CD4-positive, alpha-beta T cell (primary cell): Measurements from ENCODE around the gene LRFN5. TPM values are rescaled to one million over a fixed set of nuclear protein-coding genes. Genes with fewer than 3 reads are reported as not detected.
A peak's percentile ranks its signal among the peaks of the same experiment; 100 is the strongest.
"Not testable (repeated sequence)": the region's sequence is repeated elsewhere in the genome, so short reads cannot be mapped to it uniquely, and the experiment has no call there.

Experiments used
- ATAC-seq: fragments of 200-7000 bp; cut with Tn5 transposase; one replicate; pipeline ENCODE4 v1.10.0; 2022; ENCODE audit warnings: mild to moderate bottlenecking; ENCODE audit not compliant: poor library complexity
- CTCF ChIA-PET: fragments of 350-600 bp; sonication (Branson Sonifier 250); formaldehyde crosslinking; loops from one replicate; lab custom pipeline; 2021; ENCODE audit warnings: antibody characterized with exemption, inconsistent platforms; lab: Charles Lee
- POLR2A ChIA-PET: fragments of 350-600 bp; sonication (Branson Sonifier 250); formaldehyde crosslinking; loops from one replicate; lab custom pipeline; 2021; ENCODE audit warnings: antibody characterized with exemption, inconsistent platforms; lab: Charles Lee
- DNase-seq, 14 experiments: peaks; one replicate each; pipeline ENCODE4 v3.0.0-alpha.2; 2013 to 2020; ENCODE audit warnings: mixed read lengths in 2 of 14
- H3K27ac ChIP-seq, 2 donors: one replicate each; pipeline versions ENCODE4 v1.5.1 to v1.7.0; 2013; ENCODE audit warnings: low read length in 2 of 2, low read depth in 1 of 2, mild to moderate bottlenecking in 1 of 2
- H3K27me3 ChIP-seq, 2 experiments: 1 replicate in 1 of 2; 2 replicates in 1 of 2; pipeline versions ENCODE4 v1.6.1 to v1.7.0; 2013; ENCODE audit warnings: low read length in 2 of 2, control low read depth in 1 of 2, mild to moderate bottlenecking in 1 of 2, moderate library complexity in 1 of 2; ENCODE audit not compliant: insufficient read depth in 2 of 2, control insufficient read depth in 1 of 2
- H3K36me3 ChIP-seq: one replicate; pipeline ENCODE4 v1.6.1; 2013; ENCODE audit warnings: low read length, control low read depth; ENCODE audit not compliant: insufficient read depth
- H3K4me1 ChIP-seq: one replicate; pipeline ENCODE4 v1.6.1; 2013; ENCODE audit warnings: low read length, control low read depth; ENCODE audit not compliant: insufficient read depth
- H3K4me3 ChIP-seq: one replicate; pipeline ENCODE4 v1.5.1; 2013; ENCODE audit warnings: mild to moderate bottlenecking, low read length, moderate library complexity
- H3K9me3 ChIP-seq, 2 experiments: 1 replicate in 1 of 2; 2 replicates in 1 of 2; pipeline versions ENCODE4 v1.6.1 to v1.7.0; 2013; ENCODE audit warnings: low read length in 2 of 2, mild to moderate bottlenecking in 2 of 2, control low read depth in 1 of 2, moderate library complexity in 1 of 2; ENCODE audit not compliant: control insufficient read depth in 1 of 2, insufficient read depth in 1 of 2
- H3K27ac Mint-ChIP-seq: one replicate; pipeline ENCODE4 v1.8.0; 2020; ENCODE audit warnings: mixed read lengths
- H3K27me3 Mint-ChIP-seq: one replicate; pipeline ENCODE4 v1.8.0; 2021; ENCODE audit warnings: mixed read lengths
- H3K36me3 Mint-ChIP-seq: one replicate; pipeline ENCODE4 v1.8.0; 2021; ENCODE audit warnings: low read depth, mixed read lengths
- H3K4me1 Mint-ChIP-seq: one replicate; pipeline ENCODE4 v1.8.0; 2021; ENCODE audit warnings: low read depth, mixed read lengths
- H3K4me3 Mint-ChIP-seq: one replicate; pipeline ENCODE4 v1.8.0; 2020; ENCODE audit warnings: mild to moderate bottlenecking, mixed read lengths
- H3K9me3 Mint-ChIP-seq: one replicate; pipeline ENCODE4 v1.8.0; 2020; ENCODE audit warnings: mixed read lengths
- intact Hi-C, 2 experiments: fragments of 100-400 bp; cut with DNase I in 1 of 2; cut with micrococcal nuclease in 1 of 2; formaldehyde crosslinking; loops; one replicate each; pipeline versions ENCODE4 v1.15.1 to v1.9.0; 2023 to 2025; cut with DNase I, micrococcal nuclease
- total RNA-seq, 174 experiments: library from RNA in 2 of 174; stranded (reverse) in 2 of 174; gene quantifications; one replicate each; pipeline ENCODE4 v1.2.3 and lab custom pipeline; 2021 to 2026
- TF ChIP-seq, protein P1 (sequence below): fragments of 200-600 bp; IDR thresholded peaks from one replicate; pipeline ENCODE4 v1.8.0; 2022; ENCODE audit warnings: antibody characterized with exemption, mild to moderate bottlenecking

The LRFN5 gene
- total RNA-seq, 2 experiments from 2014 or later = not detected

DNA sequence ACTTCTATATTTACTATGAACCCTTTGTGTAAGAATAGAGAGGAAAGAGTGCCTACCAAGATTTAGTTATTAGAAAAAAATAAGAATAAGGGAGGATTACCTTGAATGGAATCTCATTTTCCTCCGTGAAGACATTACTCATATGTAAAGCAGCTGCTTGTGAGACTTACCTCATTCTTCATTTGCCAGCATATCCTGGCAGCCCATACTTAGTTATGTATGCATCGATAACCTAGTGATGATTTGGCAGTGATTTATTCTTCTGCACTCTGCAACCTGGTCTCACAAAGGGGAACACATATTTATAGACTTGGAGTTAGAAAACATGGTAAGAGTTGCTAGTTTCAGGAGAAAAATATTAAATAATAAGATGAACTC lies 56.8 kb downstream of the LRFN5 start:
- Histone ChIP-seq H3K27ac (no peak overlapping the region), H3K4me1 (no peaks in the 10 kb centered on the region), H3K36me3 (no peaks in the 10 kb centered on the region), H3K9me3 (no peaks in the 10 kb centered on the region), H3K4me3 (no peak overlapping the region), H3K27me3 (no peaks in the 10 kb centered on the region)
- Mint-ChIP-seq H3K36me3 (no peaks in the 10 kb centered on the region), H3K4me3 (no peak overlapping the region), H3K9me3 (peaks cover 1% of the 10 kb centered on the region), H3K27ac (no peak overlapping the region), H3K27me3 (no peaks in the 10 kb centered on the region), H3K4me1 (no peaks in the 10 kb centered on the region)
- ChIA-PET CTCF (no interaction called here), POLR2A (no interaction called here)
- TF ChIP-seq, protein P1, sequence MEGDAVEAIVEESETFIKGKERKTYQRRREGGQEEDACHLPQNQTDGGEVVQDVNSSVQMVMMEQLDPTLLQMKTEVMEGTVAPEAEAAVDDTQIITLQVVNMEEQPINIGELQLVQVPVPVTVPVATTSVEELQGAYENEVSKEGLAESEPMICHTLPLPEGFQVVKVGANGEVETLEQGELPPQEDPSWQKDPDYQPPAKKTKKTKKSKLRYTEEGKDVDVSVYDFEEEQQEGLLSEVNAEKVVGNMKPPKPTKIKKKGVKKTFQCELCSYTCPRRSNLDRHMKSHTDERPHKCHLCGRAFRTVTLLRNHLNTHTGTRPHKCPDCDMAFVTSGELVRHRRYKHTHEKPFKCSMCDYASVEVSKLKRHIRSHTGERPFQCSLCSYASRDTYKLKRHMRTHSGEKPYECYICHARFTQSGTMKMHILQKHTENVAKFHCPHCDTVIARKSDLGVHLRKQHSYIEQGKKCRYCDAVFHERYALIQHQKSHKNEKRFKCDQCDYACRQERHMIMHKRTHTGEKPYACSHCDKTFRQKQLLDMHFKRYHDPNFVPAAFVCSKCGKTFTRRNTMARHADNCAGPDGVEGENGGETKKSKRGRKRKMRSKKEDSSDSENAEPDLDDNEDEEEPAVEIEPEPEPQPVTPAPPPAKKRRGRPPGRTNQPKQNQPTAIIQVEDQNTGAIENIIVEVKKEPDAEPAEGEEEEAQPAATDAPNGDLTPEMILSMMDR = no peak
- no peak for ATAC-seq
- intact Hi-C loops = no loop called here
- DNase-seq = no peak

DNA sequence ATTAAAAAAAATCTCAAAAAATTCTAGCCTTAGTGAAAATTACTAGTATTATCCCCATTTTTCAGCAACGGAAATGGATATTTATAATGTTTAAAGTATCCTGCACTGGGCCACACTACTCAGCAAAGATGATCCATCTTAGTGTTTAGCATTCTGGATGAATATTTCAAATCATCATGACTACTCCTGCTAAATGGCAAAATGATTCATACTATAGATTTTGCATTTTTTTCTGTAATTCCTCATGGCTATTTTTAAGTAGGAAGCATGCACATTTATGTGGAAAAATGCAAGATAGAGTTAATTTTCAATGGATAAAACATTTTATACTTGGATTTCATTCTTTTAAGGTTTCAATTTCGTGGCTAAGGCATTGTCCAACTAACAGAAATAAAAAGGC lies 59.6 kb downstream of the LRFN5 start:
- ChIA-PET POLR2A (no interaction called here), CTCF (no interaction called here)
- no peaks in the 10 kb centered on the region for H3K27me3 ChIP-seq
- no peak overlapping the region for H3K4me3 Mint-ChIP-seq
- no peaks in the 10 kb centered on the region for H3K27me3 Mint-ChIP-seq
- H3K27ac Mint-ChIP-seq = no peak overlapping the region
- no peaks in the 10 kb centered on the region for H3K9me3 Mint-ChIP-seq
- H3K4me3 ChIP-seq = no peak overlapping the region
- intact Hi-C loops = no loop called here
- no peak for ATAC-seq
- DNase-seq = no peak
- no peaks in the 10 kb centered on the region for H3K36me3 ChIP-seq
- TF ChIP-seq, protein P1 = no peak
- no peaks in the 10 kb centered on the region for H3K36me3 Mint-ChIP-seq
- H3K27ac ChIP-seq = no peak overlapping the region
- H3K4me1 ChIP-seq = no peaks in the 10 kb centered on the region
- no peaks in the 10 kb centered on the region for H3K9me3 ChIP-seq
- H3K4me1 Mint-ChIP-seq = no peaks in the 10 kb centered on the region

DNA sequence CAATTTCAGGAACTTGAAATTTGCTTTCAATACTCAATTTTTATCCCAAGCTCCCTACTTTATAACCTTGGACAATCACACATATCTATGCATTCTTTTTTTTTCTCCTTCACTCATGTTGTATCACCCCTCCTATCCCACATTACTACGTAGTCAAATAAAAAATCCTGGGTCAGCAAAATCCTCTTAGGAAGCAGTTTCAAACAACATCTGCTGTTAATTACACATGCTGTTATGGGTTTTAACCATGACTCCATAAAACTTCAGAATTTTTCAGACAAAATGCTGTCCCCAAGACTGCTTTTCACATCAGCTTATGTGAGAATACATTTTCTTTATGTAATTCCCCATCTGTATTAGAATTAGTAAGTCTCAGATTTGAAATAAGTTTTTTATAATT lies 61.7 kb downstream of the LRFN5 start:
- no peaks in the 10 kb centered on the region for H3K27me3 Mint-ChIP-seq
- CTCF ChIA-PET = no interaction called here

DNA sequence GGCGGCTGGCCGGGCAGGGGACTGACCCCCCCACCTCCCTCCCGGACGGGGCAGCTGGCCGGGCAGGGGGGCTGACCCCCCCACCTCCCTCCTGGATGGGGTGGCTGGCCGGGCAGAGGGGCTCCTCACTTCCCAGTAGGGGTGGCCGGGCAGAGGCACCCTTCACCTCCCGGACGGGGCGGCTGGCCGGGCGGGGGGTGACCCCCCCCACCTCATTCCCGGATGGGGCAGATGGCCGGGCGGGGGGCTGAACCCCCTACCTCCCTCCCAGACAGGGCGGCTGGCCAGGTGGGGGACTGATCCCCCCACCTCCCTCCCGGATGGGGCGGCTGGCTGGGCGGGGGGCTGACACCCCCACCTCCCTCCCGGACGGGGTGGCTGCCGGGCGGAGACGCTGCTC lies 66.9 kb downstream of the LRFN5 start:
- H3K9me3 ChIP-seq, H3K36me3 Mint-ChIP-seq, H3K36me3 ChIP-seq, POLR2A ChIA-PET, CTCF ChIA-PET, H3K27me3 Mint-ChIP-seq, H3K4me1 ChIP-seq, H3K4me1 Mint-ChIP-seq, H3K27ac Mint-ChIP-seq, intact Hi-C loops, H3K9me3 Mint-ChIP-seq, H3K4me3 ChIP-seq, ATAC-seq, H3K4me3 Mint-ChIP-seq, H3K27me3 ChIP-seq, H3K27ac ChIP-seq: not testable (repeated sequence)
- peak in 1 of 14 experiments; percentile 5 for DNase-seq

More for the DNA sequence above, 61.7 kb downstream of the LRFN5 start:
- no peak for ATAC-seq
- Mint-ChIP-seq H3K4me1 (no peaks in the 10 kb centered on the region), H3K27ac (no peak overlapping the region), H3K4me3 (no peak overlapping the region), H3K9me3 (no peaks in the 10 kb centered on the region), H3K36me3 (no peaks in the 10 kb centered on the region)
- DNase-seq = no peak
- H3K4me1 ChIP-seq = no peaks in the 10 kb centered on the region
- H3K36me3 ChIP-seq = no peaks in the 10 kb centered on the region
- H3K27me3 ChIP-seq = no peaks in the 10 kb centered on the region
- TF ChIP-seq, protein P1 = no peak
- H3K4me3 ChIP-seq = no peak overlapping the region
- H3K27ac ChIP-seq = no peak overlapping the region
- no peaks in the 10 kb centered on the region for H3K9me3 ChIP-seq
- POLR2A ChIA-PET = no interaction called here
- intact Hi-C loops = no loop called here

DNA sequence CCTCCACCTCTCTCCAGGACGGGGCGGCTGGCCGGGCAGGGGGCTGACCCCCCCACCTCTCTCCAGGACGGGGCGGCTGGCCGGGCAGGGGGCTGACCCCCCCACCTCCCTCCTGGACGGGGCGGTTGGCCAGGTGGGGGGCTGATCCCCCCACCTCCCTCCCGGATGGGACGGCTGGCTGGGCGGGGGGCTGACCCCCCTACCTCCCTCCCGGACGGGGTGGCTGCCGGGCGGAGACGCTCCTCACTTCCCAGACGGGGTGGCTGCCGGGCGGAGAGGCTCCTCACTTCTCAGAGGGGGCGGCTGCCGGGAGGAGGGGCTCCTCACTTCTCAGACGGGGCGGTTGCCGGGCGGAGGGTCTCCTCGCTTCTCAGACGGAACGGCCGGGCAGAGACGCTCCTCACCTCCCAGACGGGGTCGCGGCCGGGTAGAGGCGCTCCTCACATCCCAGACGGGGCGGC lies 67.9 kb downstream of the LRFN5 start:
- H3K27me3 Mint-ChIP-seq, H3K27ac Mint-ChIP-seq, H3K36me3 ChIP-seq, H3K4me1 ChIP-seq, H3K4me3 ChIP-seq, H3K4me3 Mint-ChIP-seq, DNase-seq, intact Hi-C loops, H3K27me3 ChIP-seq, H3K36me3 Mint-ChIP-seq, H3K9me3 ChIP-seq, ATAC-seq, H3K9me3 Mint-ChIP-seq, H3K27ac ChIP-seq, H3K4me1 Mint-ChIP-seq, POLR2A ChIA-PET, CTCF ChIA-PET: not testable (repeated sequence)
